NCI-H69 (cell line): ENCODE measurements around the gene MYCN.
"Not testable (repeated sequence)": the region's sequence is repeated elsewhere in the genome, so short reads cannot be mapped to it uniquely, and the experiment has no call there.

Source experiments
- DNase-seq: peaks from one replicate; lab custom pipeline; 2025; lab: John Stamatoyannopoulos, UW

The MYCN gene

GRCh38 chr2:15943378-15944280 is 3.3 kb downstream of the MYCN start:
- DNase-seq, result peak; percentile 100

GRCh38 chr2:15944325-15945017 is 4.1 kb downstream of the MYCN start:
- peak; percentile 100 for DNase-seq

GRCh38 chr2:15945909-15946705 is 5.8 kb downstream of the MYCN start:
- peak; percentile 100 for DNase-seq

GRCh38 chr2:15946983-15947382 is 6.6 kb downstream of the MYCN start:
- DNase-seq, result no peak

DNA sequence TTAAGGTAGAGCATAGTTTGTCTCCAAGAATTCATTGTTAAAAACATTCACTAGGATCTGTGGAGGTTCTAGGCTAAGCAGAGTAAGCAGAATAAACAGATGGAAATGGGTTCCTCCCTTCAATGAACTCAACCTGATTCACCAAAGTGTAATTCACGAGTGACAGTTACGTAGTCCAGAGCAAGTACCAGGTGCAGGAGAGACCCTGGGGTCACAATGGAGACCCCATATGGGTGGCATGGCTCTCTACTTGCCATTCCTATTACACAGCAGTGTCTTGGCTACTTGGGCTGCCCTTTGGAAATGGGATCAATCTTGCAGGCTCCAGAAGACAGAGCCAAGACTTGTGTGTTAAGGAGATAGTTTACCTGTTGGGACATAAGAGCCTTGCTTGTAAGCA is 7.1 kb downstream of the MYCN start:
- DNase-seq, result no peak

- no peak for DNase-seq
These were observed 8.3 kb downstream of the MYCN start for GRCh38 chr2:15948704-15948957.

- no peak for DNase-seq
These were observed 8.8 kb downstream of the MYCN start for GRCh38 chr2:15949126-15949525.

- DNase-seq, result no peak
These were observed 9.2 kb downstream of the MYCN start for GRCh38 chr2:15949551-15949950.

- no peak for DNase-seq
These were observed 10.0 kb downstream of the MYCN start for GRCh38 chr2:15950088-15950952.

GRCh38 chr2:15951936-15952335 is 11.6 kb downstream of the MYCN start:
- not testable (repeated sequence) for DNase-seq

DNA sequence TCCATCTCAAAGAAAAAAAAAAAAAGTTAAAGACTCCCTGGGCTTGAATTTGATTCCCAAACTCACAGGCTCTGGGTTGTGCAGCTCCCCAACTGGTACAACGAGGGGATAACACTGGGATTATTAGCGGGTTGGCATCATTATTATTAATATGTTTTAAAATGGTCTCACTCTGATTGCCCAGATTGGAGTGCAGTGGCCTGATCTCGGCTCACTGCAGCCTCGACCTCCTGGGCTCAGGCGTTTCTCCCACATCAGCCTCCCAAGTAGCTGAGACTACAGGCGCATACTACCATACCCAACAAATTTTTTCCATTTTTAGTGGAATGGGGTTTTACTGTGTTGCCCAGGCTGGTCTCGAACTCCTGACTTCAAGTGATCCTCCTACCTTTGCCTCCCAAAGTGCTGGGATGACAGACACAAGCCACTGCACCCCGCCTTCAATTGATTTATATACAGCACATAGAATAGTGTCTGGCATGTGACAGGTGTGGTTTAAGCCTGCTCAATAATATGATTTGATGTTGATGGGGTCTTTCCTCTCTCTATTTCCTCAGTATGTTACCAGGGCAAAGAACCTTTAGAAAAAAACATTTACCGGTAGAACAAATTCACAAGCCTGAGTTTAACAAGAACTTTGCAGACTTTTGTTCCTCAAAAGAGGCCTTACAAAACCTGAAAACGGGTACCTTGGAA is 12.2 kb downstream of the MYCN start:
- DNase-seq, result no peak

- DNase-seq, result no peak
These were observed 12.8 kb downstream of the MYCN start for GRCh38 chr2:15953147-15953630.

- no peak for DNase-seq
These were observed 13.7 kb downstream of the MYCN start for GRCh38 chr2:15953891-15954680.

GRCh38 chr2:15954761-15955160 is 14.4 kb downstream of the MYCN start:
- DNase-seq, result no peak

- DNase-seq, result no peak
These were observed 15.1 kb downstream of the MYCN start for GRCh38 chr2:15955232-15955988.

- DNase-seq, result no peak
These were observed 15.9 kb downstream of the MYCN start for GRCh38 chr2:15956230-15956629.

DNA sequence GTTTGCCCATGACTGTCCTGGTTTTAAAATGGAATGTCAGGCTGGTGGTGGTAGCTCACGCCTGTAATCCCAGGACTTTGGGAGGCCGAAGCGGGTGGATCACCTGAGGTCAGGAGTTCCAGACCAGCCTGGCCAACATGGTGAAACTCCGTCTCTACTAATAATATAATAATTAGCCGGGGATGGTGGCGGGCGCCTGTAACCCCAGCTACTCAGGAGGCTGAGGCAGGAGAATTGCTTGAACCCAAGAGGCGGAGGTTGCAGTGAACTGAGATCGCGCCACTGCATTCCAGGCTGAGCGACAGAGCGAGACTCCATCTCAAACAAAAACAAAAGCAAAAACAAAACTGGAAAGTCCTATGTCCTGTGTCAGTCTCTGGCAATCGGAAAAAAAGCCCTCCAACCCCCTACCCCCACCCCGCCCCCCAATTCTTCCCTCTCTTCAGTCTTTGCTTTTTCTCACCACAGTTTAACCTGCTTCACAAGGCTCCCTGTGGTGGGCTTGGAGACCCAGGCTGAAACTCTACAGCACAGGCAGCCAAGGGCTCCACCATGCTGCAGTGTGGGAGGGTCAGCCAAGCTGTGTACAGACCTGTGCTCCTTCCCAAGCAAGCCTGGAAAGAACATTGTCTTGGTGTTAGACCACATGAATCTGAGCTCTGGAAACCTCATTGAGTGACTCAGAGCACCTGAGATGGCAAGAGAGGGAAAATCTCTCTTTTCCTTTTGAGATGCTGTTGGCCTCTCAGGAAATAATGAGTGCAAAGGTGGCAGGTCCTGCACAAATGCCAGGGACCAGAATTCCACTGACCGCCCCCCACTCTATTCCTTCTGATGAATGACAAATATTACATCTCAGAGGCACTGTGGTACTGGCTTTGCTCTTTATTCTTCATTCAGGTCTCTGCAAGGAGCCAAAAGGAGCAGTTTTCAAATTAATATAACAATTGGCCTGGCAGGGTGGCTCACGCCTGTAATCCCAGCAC is 16.7 kb downstream of the MYCN start:
- no peak for DNase-seq
